Neuronal stem cell (in vitro differentiated cells): ENCODE data around the gene NUP133.
"Not testable (repeated sequence)": the region's sequence is repeated elsewhere in the genome, so short reads cannot be mapped to it uniquely, and the experiment has no call there.

Experiments
- DNase-seq: peaks from one replicate; pipeline ENCODE4 v3.0.0-alpha.2; 2013; ENCODE audit warnings: low spot score
- H2AFZ ChIP-seq: one replicate; pipeline ENCODE4 v1.6.1; 2013; ENCODE audit warnings: mild to moderate bottlenecking, low read length, inconsistent platforms
- H2AK5ac ChIP-seq: 2 replicates; pipeline ENCODE4 v1.6.1; 2013; ENCODE audit warnings: low read depth, mild to moderate bottlenecking, inconsistent platforms, low read length, moderate library complexity, mixed read lengths
- H2BK120ac ChIP-seq: 2 replicates; pipeline ENCODE4 v1.6.1; 2013; ENCODE audit warnings: low read depth, mild to moderate bottlenecking, inconsistent platforms, low read length, moderate library complexity, mixed read lengths
- H2BK12ac ChIP-seq: one replicate; pipeline ENCODE4 v1.6.1; 2013; ENCODE audit warnings: low read length, inconsistent platforms
- H2BK15ac ChIP-seq: 2 replicates; pipeline ENCODE4 v1.6.1; 2013; ENCODE audit warnings: mild to moderate bottlenecking, low read length, inconsistent platforms, mixed read lengths
- H2BK5ac ChIP-seq: one replicate; pipeline ENCODE4 v1.6.1; 2013; ENCODE audit warnings: inconsistent platforms, mild to moderate bottlenecking, low read length, moderate library complexity
- H3K14ac ChIP-seq: one replicate; pipeline ENCODE4 v1.6.1; 2013; ENCODE audit warnings: low read length, inconsistent platforms
- H3K18ac ChIP-seq: 2 replicates; pipeline ENCODE4 v1.6.1; 2013; ENCODE audit warnings: low read length, inconsistent platforms
- H3K23ac ChIP-seq: 2 replicates; pipeline ENCODE4 v1.6.1; 2013; ENCODE audit warnings: low read depth, mild to moderate bottlenecking, mixed read lengths, low read length, inconsistent platforms; ENCODE audit not compliant: poor library complexity
- H3K27ac ChIP-seq: replicated peaks from 3 replicates; pipeline ENCODE4 v1.5.1; 2013; ENCODE audit warnings: low read length, inconsistent platforms
- H3K27me3 ChIP-seq, 3 experiments: 2 replicates each; pipeline ENCODE4 v1.6.1; 2013; ENCODE audit warnings: low read length in 3 of 3, mild to moderate bottlenecking in 2 of 3, inconsistent platforms in 1 of 3, low read depth in 1 of 3, mixed read lengths in 1 of 3, moderate library complexity in 1 of 3; ENCODE audit not compliant: control insufficient read depth in 3 of 3, insufficient read depth in 3 of 3
- H3K36me3 ChIP-seq, 2 donors: replicated peaks in 1 of 2; 2 replicates each; pipeline ENCODE4 v1.6.1; 2013; ENCODE audit warnings: low read length in 2 of 2; ENCODE audit not compliant: control insufficient read depth in 2 of 2, insufficient read depth in 2 of 2
- H3K4ac ChIP-seq: 2 replicates; pipeline ENCODE4 v1.6.1; 2013; ENCODE audit warnings: inconsistent platforms, mild to moderate bottlenecking, low read length, moderate library complexity
- H3K4me1 ChIP-seq, 2 donors: 1 replicate in 1 of 2; 2 replicates in 1 of 2; pipeline ENCODE4 v1.6.1; 2013; ENCODE audit warnings: low read length in 2 of 2, low read depth in 1 of 2; ENCODE audit not compliant: control insufficient read depth in 2 of 2, insufficient read depth in 1 of 2
- H3K4me2 ChIP-seq: one replicate; pipeline ENCODE4 v1.6.1; 2013; ENCODE audit warnings: mild to moderate bottlenecking, low read length, inconsistent platforms; ENCODE audit not compliant: insufficient read depth, poor library complexity, severe bottlenecking
- H3K4me3 ChIP-seq, 2 donors: 2 replicates each; pipeline ENCODE4 v1.5.1; 2013; ENCODE audit warnings: low read length in 2 of 2, mild to moderate bottlenecking in 2 of 2, inconsistent platforms in 1 of 2, moderate library complexity in 1 of 2
- H3K79me1 ChIP-seq: one replicate; pipeline ENCODE4 v1.6.1; 2013; ENCODE audit warnings: low read depth, mild to moderate bottlenecking, inconsistent platforms, low read length, moderate library complexity
- H3K9ac ChIP-seq: one replicate; pipeline ENCODE4 v1.6.1; 2013; ENCODE audit warnings: mild to moderate bottlenecking, low read depth, low read length, inconsistent platforms; ENCODE audit not compliant: poor library complexity
- H3K9me3 ChIP-seq, 2 donors: replicated peaks in 1 of 2; 2 replicates each; pipeline versions ENCODE3 to v1.6.1; 2013; ENCODE audit warnings: low read length in 2 of 2, mild to moderate bottlenecking in 2 of 2, inconsistent platforms in 1 of 2, low read depth in 1 of 2, mixed read lengths in 1 of 2, moderate library complexity in 1 of 2; ENCODE audit not compliant: control insufficient read depth in 2 of 2, insufficient read depth in 1 of 2
- H4K8ac ChIP-seq: one replicate; pipeline ENCODE4 v1.6.1; 2013; ENCODE audit warnings: low read depth, mild to moderate bottlenecking, inconsistent platforms, low read length, moderate library complexity
- H4K91ac ChIP-seq: one replicate; pipeline ENCODE4 v1.6.1; 2013; ENCODE audit warnings: low read length, low read depth, mild to moderate bottlenecking, inconsistent platforms; ENCODE audit not compliant: poor library complexity
- WGBS, 2 donors: extraction: QIAGEN DNeasy Blood & Tissue Kit; methylation state at CpG; one replicate each; pipeline ENCODE4 v1.1.7; 2013; ENCODE audit warnings: missing lambda C conversion rate in 2 of 2, mixed read lengths in 1 of 2; ENCODE audit not compliant: insufficient read length in 2 of 2, insufficient replicate concordance in 1 of 2; ENCODE audit errors: extremely low coverage in 2 of 2; 5-methylcytosine and 5-hydroxymethylcytosine counted together

Gene NUP133

GRCh38 chr1:229475859-229476258 lies 32.3 kb downstream of the NUP133 start:
- H3K79me1 ChIP-seq, H3K14ac ChIP-seq, H3K18ac ChIP-seq, H2BK5ac ChIP-seq, H2BK15ac ChIP-seq, H3K9ac ChIP-seq, H4K8ac ChIP-seq, DNase-seq, H4K91ac ChIP-seq, H3K9me3 ChIP-seq, H3K27ac ChIP-seq, H2AFZ ChIP-seq, H2AK5ac ChIP-seq, H3K4me1 ChIP-seq, H2BK120ac ChIP-seq, H3K23ac ChIP-seq, H3K4me2 ChIP-seq, H3K4me3 ChIP-seq, H3K27me3 ChIP-seq, H3K4ac ChIP-seq, H2BK12ac ChIP-seq: not testable (repeated sequence)
- no CpG with 5 or more reads among the region's 13 CpGs for WGBS, 2 donors
- H3K36me3 ChIP-seq: peaks cover 21 to 87% of the 10 kb centered on the region in 2 donors

- Histone ChIP-seq H2BK5ac (no peak overlapping the region), H3K27me3 (no peaks in the 10 kb centered on the region), H3K4ac (no peak overlapping the region), H3K27ac (no peak overlapping the region), H2BK15ac (no peak overlapping the region), H2BK120ac (no peak overlapping the region), H4K91ac (no peak overlapping the region), H4K8ac (no peak overlapping the region), H3K36me3 (peaks cover 23 to 87% of the 10 kb centered on the region in 2 donors), H3K23ac (no peak overlapping the region), H2BK12ac (no peak overlapping the region), H2AK5ac (no peak overlapping the region), H3K4me2 (no peak overlapping the region), H3K9me3 (no peaks in the 10 kb centered on the region), H3K4me1 (no peaks in the 10 kb centered on the region), H3K18ac (no peak overlapping the region), H3K14ac (no peak overlapping the region), H3K9ac (no peak overlapping the region), H3K79me1 (no peaks in the 10 kb centered on the region), H2AFZ (no peak overlapping the region), H3K4me3 (no peak overlapping the region)
- DNase-seq: no peak
- WGBS, 2 donors: no CpG with 5 or more reads among the region's 2 CpGs
Observed at GRCh38 chr1:229474509-229474908, 33.6 kb downstream of the NUP133 start.

GRCh38 chr1:229471175-229471574 lies 37.0 kb downstream of the NUP133 start:
- no peak overlapping the region for H4K8ac ChIP-seq
- H3K9me3 ChIP-seq: no peaks in the 10 kb centered on the region
- H3K4me3 ChIP-seq: no peak overlapping the region
- no peak overlapping the region for H2BK15ac ChIP-seq
- H2BK120ac ChIP-seq: no peak overlapping the region
- H3K4me1 ChIP-seq: no peaks in the 10 kb centered on the region
- no peaks in the 10 kb centered on the region for H3K79me1 ChIP-seq
- no peak overlapping the region for H3K18ac ChIP-seq
- no peak overlapping the region for H3K9ac ChIP-seq
- no peak overlapping the region for H3K23ac ChIP-seq
- H3K36me3 ChIP-seq: peaks cover 24 to 81% of the 10 kb centered on the region in 2 donors
- H4K91ac ChIP-seq: no peak overlapping the region
- no peak for DNase-seq
- WGBS, 2 donors: no CpG with 5 or more reads among the region's 3 CpGs
- H2AK5ac ChIP-seq: no peak overlapping the region
- no peak overlapping the region for H3K27ac ChIP-seq
- no peak overlapping the region for H2AFZ ChIP-seq
- H3K4me2 ChIP-seq: no peak overlapping the region
- H3K4ac ChIP-seq: no peak overlapping the region
- no peak overlapping the region for H2BK12ac ChIP-seq
- no peak overlapping the region for H3K14ac ChIP-seq
- no peaks in the 10 kb centered on the region for H3K27me3 ChIP-seq
- no peak overlapping the region for H2BK5ac ChIP-seq

GRCh38 chr1:229470406-229471043 lies 37.6 kb downstream of the NUP133 start:
- WGBS, 2 donors: no CpG with 5 or more reads among the region's 8 CpGs
- Histone ChIP-seq H2BK120ac (no peak overlapping the region), H2AFZ (no peak overlapping the region), H4K91ac (no peak overlapping the region), H2AK5ac (no peak overlapping the region), H3K4me1 (no peaks in the 10 kb centered on the region), H2BK5ac (no peak overlapping the region), H3K14ac (no peak overlapping the region), H3K9ac (no peak overlapping the region), H2BK12ac (no peak overlapping the region), H3K23ac (no peak overlapping the region), H3K18ac (no peak overlapping the region), H3K4me3 (no peak overlapping the region), H3K4ac (no peak overlapping the region), H3K27me3 (no peaks in the 10 kb centered on the region), H3K9me3 (no peaks in the 10 kb centered on the region), H3K79me1 (no peaks in the 10 kb centered on the region), H3K27ac (no peak overlapping the region), H2BK15ac (no peak overlapping the region), H4K8ac (no peak overlapping the region), H3K36me3 (peaks cover 24 to 82% of the 10 kb centered on the region in 2 donors), H3K4me2 (no peak overlapping the region)
- DNase-seq: no peak
